Measurements from ENCODE around the gene PLD5. TPM values are rescaled to one million over a fixed set of nuclear protein-coding genes. Genes with fewer than 3 reads are reported as not detected.
A peak's percentile ranks its signal among the peaks of the same experiment; 100 is the strongest.
"Not testable (repeated sequence)": the region's sequence is repeated elsewhere in the genome, so short reads cannot be mapped to it uniquely, and the experiment has no call there.

The PLD5 gene
- total RNA-seq, 1 donor from 2014 or later, result not detected

DNA sequence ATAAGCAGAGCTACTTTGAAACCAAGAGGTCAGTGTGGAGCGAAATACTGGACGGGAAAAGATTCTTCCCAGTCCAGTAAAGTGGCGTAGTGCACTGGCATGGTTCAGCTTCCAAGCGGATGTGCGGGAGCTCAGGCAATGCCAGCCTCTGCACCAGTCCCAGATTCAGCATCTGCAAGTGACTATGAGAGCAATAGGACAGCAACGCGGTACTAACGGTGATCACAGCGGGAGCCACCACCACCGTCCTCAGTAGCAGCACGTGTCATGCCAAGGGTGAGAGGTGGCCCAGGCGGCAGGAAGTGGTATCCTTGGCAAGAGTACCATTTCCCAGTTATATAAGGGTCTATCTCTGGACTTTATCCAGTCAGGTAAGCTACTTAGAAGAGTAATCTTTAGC, 17.8 kb downstream of the PLD5 start:
- no peak for DNase-seq (ENCODE audit: low spot score)
- ATAC-seq, result no peak

DNA sequence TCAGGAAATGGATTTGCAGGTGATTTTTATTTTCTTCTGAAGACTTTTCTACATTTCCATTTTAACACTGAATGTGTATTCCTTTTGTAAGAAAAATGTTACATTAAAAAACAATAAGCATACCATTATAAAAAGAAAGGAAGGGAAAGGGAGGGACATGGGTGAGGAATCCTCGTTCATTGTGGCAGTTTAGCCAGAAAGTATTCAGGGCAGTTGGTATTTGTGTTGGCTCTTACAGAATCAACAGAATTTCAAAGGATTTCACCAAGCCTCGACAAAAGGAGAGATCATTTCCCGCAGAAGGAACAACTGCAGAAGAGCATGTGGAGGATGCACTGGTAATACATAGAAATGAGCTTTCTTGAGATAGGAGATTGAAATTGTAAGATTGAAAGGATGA, 35.0 kb downstream of the PLD5 start:
- no peak for DNase-seq (ENCODE audit: low spot score)
- no peak for ATAC-seq

DNA sequence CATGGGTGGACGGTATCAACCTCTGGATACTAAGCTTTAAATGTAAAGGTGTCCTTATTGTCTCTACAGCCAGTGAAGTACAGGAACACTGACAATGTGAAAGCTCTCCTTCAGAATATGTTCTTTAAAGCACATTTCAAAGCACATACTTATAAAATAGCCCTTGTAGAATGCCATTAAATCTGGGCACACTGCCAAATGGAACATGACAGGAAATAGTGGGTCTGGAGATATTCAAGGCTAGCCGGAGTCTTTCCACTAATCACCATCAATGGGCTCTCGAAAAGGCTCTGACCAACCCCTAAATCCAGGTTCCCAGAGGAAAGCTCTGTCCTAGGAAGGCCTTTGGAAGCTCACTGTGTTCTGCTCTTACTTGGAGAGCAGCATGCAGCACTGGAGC, 46.6 kb downstream of the PLD5 start:
- DNase-seq (ENCODE audit: low spot score), result no peak
- no peak for ATAC-seq

DNA sequence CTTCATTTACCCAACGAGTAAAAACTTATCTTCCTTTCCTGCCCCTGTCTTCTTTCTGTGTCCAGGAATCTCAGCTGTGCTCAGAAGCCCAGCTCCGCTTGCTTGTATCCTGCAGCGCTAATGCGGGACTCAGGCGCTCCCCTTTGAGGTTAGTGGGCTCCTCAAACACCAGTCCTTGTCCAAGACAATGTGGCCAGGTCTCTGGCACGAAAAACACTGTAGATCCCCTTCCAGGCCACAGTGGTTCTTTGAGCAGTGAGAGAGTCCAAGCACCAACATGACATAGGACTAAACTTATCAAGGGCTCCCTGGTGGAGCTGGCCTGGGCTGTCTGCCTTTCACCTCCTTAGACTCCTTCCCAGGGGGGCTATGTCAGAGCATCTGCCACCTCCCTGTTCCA, 53.7 kb downstream of the PLD5 start:
- no peak for DNase-seq (ENCODE audit: low spot score)
- ATAC-seq, result no peak

DNA sequence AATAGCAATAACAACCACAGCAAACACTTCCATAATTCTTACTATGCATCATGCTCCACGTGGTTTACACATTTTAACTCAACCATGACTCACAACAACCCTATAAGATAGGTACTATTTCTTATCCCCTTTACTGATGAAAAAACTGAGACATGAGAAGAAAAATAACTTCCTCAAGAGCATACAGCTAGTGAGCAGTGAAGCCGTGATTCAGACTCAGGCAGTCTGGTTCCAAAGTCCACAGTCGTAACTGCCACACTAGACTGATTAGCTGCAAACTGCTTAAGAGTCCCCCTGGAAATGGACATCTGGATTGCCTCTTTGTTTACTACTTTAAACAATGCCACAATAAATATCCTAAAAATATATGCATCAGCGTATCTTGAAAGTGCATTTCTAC, 55.7 kb downstream of the PLD5 start:
- DNase-seq (ENCODE audit: low spot score) (no peak), ATAC-seq (no peak)

- ATAC-seq (peak; percentile 87), DNase-seq (ENCODE audit: low spot score) (no peak)
These were observed 56.8 kb downstream of the PLD5 start for GRCh38 chr1:242467556-242468145.

DNA sequence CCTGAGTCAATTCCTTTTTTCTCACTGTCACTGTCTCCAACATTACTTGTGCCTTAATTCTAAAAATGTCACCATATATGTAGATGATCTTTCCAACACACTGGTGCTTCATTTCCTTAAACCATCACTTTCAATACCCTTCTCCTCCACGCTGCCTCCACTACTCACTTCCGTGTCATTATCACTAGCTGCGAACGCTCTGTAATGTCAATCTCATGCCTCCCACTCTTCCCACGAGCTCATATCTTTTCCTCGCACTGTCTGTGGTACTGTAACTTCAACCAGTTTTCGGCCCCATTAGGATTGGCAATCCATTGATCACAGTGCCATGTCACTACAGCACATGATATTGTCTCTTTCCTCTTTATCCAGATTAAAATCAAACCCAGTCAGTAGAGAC, 61.6 kb downstream of the PLD5 start:
- DNase-seq (ENCODE audit: low spot score), result no peak
- ATAC-seq, result no peak

GRCh38 chr1:242459740-242460139, 64.8 kb downstream of the PLD5 start:
- ATAC-seq; DNase-seq (ENCODE audit: low spot score): not testable (repeated sequence)

GRCh38 chr1:242456726-242457269, 67.7 kb downstream of the PLD5 start:
- ATAC-seq, result no peak

DNA sequence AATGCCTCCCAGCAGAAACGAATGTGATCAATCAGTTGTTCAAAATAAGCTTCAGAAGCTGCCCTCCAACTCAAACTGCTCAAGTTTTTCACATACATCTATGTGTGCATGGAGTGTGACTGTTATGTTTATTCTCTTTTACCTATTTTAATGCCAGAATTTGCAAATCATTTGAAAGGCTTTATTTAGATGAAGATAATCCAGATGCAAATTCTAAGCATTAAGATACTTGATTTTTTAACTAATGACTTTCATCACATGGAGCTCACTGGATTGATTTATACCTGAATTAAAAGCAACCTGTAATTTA, 69.5 kb downstream of the PLD5 start:
- ATAC-seq, result no peak

More at GRCh38 chr1:242456726-242457269, 67.7 kb downstream of the PLD5 start:
- no peak for DNase-seq (ENCODE audit: low spot score)

DNA sequence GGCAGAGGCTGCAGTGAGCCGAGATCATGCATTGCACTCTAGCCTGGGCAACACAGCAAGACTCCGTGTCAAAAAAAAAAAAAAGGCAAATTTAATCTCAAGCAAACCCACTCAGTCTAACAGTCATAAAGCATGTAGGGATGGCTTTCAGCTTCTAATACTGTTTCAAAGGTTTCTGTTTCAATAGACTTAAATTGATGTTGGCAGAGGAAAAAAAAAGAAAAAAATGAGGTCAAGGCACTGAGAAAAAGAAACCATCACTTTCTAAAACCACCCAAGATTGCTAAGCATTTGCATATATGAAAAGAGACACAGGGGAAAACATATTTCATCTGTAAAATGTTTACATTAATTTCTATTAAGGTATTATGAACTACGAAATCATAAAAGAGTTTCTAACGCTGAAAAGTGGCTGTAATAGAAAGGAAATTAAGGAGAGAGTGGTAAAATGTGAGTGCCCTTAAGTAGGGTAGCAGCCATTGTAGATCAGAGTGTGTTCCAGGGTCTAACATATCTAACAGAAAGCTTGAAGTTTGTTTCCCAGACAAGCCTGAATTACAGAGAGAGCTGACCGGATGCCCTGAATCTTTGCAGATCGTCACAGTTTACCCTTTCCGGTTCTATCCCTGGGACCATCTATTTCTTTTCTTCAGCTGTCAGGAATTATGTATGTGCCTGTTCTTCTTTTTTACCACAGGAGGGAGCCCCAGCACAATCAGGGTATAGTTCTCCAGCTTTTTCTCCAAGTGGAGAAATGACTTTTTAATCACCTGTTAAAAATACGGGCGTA, 70.0 kb downstream of the PLD5 start:
- ATAC-seq (peak; percentile 80), DNase-seq (ENCODE audit: low spot score) (no peak)

More for the DNA sequence above, 69.5 kb downstream of the PLD5 start:
- no peak for DNase-seq (ENCODE audit: low spot score)

DNA sequence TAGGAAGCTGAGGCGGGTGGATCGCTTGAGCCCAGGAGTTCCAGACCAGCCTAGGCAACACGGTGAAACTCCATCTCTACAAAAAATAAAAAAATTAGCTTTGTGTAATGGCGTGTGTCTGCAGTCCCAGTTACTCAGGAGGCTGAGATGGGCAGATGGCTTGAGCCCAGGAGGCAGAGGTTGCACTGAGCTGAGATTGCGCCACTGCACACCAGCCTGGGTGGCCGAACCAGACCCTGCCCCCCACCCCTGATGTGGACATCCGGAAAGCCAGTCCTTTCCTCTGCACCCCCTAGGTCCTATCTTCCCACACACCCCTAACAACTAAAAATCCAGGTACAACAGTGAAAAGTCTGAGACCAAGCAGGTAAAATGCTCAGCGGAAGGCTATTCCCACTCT, 71.9 kb downstream of the PLD5 start:
- no peak for ATAC-seq

DNA sequence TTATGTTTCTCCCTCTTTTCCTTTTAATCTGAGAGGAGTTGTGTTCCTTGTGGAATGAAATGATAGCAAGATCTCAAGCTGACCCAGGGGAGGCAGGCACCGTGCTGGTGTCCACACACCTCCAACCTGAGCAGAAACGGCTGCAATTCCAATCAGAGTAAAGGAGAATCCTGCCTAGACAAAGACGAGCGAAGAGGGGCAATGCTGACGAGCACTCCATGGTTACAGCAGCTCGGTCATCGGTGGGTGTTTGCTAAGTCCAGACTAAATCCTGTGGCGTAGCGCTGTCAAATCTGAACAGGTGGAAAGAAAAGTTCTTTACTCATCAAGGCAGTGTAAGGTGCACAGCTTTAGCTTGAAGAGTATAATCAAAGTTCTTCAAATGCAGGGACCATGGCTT, 74.8 kb downstream of the PLD5 start:
- no peak for ATAC-seq

More for the DNA sequence above, 71.9 kb downstream of the PLD5 start:
- no peak for DNase-seq (ENCODE audit: low spot score)

GRCh38 chr1:242448910-242449645, 75.4 kb downstream of the PLD5 start:
- DNase-seq (ENCODE audit: low spot score) (no peak), ATAC-seq (no peak)

More for the DNA sequence above, 74.8 kb downstream of the PLD5 start:
- no peak for DNase-seq (ENCODE audit: low spot score)

DNA sequence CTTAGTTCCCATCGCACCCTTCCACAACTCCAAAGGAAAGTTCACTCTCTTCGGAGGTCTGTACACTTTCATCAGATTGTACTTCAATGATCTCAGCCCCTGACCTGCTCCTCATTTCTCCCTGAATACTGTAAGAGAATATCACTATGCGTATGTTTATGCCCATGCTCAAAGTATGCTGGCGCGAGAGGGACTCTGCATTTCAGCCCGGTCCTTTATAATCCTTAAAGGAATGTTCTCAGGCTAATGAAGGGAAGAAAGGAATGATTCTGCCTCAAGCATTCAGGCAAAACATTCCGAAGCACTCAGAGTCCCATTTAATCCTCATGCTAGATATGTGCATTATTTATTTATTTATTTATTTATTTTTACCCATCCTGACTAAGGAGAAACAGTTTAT, 76.8 kb downstream of the PLD5 start:
- DNase-seq (ENCODE audit: low spot score) (no peak), ATAC-seq (no peak)

GRCh38 chr1:242440757-242441156, 83.7 kb downstream of the PLD5 start:
- DNase-seq (ENCODE audit: low spot score), result no peak
- no peak for ATAC-seq

GRCh38 chr1:242435200-242435599, 89.3 kb downstream of the PLD5 start:
- ATAC-seq (no peak), DNase-seq (ENCODE audit: low spot score) (no peak)

GRCh38 chr1:242432491-242433095, 91.9 kb downstream of the PLD5 start:
- no peak for ATAC-seq
- no peak for DNase-seq (ENCODE audit: low spot score)

DNA sequence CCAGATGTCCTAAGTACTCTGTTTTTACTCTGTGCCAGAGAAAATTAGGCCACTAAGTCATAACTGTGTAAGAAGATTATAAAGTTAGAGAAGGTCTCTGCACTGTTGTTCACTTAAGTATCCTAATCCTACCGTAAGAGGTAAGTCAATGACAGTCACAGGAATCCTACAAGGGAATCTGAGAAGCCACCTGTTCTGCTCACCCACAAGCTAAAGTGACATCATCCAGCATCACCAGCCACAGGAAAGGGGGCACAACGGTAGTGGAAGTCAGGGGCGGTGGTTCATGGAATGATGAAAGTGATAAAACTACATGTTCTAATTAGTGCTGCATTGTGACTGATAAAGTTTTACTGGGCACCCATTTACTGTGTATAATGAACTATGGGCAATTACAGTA, 92.7 kb downstream of the PLD5 start:
- DNase-seq (ENCODE audit: low spot score) (no peak), ATAC-seq (no peak)

DNA sequence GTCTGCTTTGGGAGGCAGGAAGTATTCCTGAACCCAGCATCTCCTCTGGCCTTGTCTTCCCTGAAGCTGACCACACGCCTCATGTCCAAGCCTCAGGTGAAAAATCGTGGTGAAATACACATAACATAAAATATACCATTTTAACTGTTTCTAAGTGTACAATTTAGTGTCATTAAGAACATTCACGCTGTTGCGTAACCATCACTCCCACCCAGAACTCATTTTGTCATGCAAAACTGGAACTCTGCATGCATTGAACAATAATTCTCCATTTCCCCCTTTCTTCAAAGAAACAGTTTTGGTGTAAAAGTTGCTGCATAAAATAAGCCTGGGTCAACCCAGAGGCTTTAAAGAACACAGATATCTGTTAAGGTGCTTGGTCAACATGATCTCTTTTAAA, 93.5 kb downstream of the PLD5 start:
- DNase-seq (ENCODE audit: low spot score) (no peak), ATAC-seq (no peak)

DNA sequence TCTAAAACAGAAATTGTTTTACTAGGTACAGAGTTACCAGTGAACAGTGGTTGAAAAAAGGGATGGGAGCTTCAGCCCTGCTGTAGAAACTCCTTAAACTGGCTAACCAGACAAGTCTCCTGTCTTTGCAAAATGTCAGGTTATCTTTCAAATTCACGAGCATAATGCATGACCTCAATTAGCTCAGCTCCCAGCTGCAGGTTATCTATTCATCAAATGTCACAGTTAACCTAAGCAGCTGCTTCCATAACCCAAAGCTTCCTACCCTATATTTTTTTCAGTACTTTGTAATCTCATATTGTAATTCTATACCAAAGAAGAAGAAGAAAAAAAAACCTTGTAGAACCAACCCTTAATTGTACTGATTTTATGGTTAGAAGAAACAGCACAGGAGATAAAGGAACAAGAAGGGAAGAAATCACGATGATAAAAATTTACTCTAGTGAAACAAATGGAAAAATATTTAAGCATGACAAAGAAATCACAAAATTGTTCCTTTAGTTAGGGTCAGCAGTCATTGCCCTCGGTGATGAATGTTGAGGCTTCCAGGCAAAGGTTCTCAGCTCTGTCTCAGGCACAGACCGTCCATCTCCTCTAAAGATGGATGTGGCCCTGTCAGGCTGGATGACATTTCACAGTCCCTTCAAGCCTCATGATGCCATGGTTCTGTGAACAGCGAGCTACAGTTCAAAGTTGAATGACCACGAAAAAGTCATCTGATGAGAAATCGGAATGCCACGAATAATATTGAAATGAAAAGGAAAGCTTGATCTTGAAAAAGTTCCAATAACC, 95.9 kb downstream of the PLD5 start:
- DNase-seq (ENCODE audit: low spot score) (no peak), ATAC-seq (no peak)
